CD4-positive, alpha-beta T cell treated with Interleukin-15 for 4 hours (primary cell): ENCODE data around the gene BRPF1.

Experiments
- DNase-seq: peaks from one replicate; pipeline ENCODE4 v3.0.0-alpha.2; 2020; ENCODE audit warnings: low spot score

BRPF1 gene

DNA sequence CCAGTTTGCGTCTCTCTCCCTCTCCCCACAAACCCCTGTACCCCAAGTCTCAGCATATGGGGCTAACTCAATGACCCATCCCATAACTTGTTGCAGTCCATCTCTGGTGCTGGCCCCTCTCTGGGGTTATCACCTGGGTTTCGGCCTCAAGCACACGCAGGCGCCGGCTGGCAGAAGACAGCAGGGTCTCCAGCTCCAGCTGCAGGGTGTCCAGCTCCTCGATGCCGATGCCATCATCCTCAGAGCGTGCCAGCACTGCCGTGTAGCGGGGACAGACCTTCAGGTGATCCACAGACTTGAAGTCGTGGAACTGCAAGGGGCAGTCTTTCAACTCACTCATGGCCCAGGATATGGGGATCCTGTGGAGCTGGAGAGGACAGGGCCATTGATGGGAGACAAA lies 59.6 kb downstream of the BRPF1 start:
- no peak for DNase-seq

DNA sequence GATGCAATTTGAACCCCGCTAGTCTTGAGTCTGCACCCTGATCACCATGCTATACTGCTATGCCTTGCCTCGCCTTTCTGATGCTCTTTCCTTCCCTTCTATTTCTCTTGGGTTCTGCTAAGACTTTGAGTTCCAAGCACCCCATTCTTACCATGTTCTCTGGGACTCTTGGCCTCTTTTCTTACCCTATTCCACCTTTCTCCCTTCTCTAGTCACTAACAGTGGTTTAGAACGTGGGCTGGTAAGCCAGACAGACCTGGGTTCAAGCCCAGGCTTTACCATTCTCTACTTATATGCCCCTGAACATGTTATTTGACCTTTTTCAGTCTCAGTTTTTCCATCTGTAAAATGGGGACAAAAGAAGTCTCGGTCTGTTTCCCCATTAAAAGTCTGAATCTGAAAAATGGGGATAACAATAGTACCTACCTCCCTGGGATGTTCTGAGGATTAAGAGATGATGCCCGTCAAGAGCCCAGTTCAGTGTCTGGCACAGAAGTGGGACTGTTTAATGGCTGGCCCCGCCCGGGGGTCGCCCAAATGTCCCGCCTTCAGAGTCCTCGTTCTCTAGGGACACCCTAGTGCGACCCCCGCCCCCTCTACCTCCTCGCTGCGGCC lies 60.4 kb downstream of the BRPF1 start:
- DNase-seq: no peak

DNA sequence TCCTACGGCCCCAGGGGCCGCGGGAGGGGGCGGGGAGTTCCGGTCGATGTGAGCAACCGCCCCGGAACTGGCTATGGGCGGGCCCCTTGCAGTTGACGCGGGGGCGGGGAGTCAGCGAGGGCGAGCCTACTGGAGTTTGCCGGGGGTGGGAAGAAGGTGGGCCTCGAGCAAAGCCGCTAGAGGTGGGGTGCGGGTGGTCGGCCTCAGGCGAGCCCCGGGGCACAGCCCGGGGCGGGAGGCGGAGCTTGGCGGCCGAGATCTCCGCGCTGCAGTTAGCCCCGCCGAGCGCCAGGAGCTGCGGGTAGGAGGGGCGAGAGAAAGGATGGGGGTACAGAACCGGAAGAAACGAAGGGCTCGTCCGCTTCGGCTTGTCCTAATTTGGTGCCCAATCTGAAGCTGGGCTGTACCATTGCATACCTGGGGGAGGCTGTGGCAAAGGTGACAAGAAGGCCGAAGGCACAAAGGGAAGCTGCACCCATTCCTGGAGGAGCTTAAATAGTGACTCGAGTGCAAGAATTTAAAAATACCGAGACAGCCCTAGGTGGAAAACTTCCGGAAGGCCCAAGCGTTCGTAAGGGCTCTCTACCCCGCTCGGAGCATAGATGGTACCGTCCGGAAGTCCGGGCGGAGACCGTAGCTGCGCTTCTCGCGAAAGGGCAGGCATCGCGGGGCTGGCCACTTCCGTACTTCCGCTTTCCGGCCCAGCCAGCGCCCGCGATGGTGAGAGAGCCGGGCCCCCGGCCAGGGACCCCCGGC lies 61.0 kb downstream of the BRPF1 start, which contains the start of the genes ARPC4 and TADA3:
Gene ARPC4, plus strand, starts transcription at position 678 of the 756 bp plus-strand sequence. Its CDS starts 40 bp downstream, at position 718.
Gene TADA3, minus strand, starts transcription at position 69 of the 756 bp plus-strand sequence. CDS start 1,007 bp downstream, outside the sequence.
- DNase-seq: peak; percentile 90

DNA sequence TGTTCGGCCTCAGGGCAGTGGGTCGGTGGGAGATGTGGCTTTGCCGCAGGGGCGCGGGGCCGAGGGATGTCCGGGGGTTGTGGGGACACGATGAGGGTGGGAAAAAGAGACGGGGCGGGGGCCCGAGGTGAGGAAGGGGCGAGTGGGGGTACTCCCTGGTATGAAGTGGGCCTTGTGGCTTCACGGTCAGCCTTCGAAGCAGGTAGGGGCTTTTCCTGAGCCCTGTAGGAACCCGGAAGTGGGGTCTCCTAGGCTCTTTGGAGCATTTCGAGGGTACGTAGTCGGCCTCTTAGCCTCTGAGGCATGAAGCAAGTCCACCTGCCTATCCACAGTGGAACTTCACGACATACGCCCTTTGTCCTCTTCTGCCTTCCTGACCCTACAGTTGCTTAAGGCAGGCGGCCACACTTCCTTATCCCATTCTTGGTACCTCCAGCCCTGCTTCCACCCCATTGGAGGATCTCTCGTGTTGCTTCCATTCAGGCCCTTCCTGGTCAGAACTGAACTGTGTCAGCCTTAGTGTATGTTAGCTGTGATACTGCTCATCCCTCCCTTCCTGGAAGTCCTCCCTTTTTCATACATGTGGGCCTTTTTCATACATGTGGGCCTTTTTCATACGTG lies 61.7 kb downstream of the BRPF1 start:
- DNase-seq: peak; percentile 20

DNA sequence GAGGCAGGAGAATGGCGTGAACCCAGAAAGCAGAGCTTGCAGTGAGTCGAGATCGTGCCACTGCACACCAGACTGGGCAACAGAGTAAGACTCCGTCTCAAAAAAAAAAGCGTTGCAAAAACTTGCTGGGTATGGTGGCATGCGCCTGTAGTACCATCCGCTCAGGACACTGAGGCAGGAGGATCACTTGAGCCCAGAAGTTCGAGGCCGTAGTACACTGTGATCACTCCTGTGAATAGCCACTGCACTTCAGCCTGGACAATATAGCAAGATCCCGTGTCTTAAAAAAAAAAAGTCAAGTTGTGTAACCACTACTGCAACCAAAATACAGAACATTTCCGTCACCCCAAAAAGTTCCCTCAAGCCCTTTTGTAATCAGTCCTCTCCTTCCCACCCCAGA lies 62.9 kb downstream of the BRPF1 start:
- DNase-seq: no peak

DNA sequence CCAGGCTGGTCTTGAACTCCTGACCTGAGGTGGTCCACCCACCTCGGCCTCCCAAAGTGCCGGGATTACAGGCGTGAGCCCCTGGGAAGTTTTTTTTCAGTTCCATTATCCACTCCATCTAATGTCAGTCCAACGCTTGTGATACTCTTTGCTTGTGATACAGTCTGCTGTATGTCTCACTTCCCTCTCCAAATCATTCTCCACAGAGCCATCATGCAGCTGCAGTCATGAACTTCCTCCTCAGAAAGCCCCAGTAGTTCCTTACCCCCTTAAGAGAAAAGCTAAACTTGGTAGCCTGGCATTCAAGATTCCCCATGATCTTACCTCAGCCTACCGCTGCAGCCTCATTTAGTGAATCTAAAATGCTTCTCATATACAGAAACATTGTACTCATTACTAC lies 63.7 kb downstream of the BRPF1 start:
- no peak for DNase-seq

DNA sequence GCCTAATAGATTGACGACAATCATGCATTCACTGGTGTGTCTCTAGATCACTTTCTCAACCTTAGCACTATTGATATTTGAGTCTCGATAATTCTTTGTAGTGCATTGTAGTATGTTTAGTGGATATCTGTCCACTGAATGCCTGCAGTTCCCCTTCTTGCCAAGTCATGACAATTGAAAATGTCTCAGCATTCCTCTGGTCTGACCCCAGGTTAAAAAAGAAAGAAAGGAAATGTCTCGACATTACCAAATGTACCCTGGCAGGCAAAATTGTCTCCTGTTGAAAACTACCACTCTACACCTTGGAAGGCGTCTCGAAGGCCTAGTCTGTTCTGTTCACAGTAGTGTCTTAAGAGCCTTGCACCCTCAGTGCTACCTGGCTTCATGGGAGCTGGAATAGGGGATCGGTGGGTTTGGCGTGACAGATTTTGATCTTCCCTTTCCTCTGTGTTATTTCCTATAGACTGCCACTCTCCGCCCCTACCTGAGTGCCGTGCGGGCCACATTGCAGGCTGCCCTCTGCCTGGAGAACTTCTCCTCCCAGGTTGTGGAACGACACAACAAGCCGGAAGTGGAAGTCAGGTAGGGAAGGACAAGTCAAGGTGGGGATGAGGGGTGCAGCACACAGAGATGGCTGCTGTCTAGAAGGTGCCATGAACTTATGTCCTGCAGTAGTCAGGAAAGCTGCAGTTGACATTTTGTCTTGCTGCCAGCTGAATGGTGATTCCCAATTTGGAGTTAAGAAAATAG lies 65.8 kb downstream of the BRPF1 start:
- DNase-seq: no peak
